Breast epithelium (tissue), 3 donors: ENCODE results near the gene SLC4A7.

Source experiments
- POLR2A ChIP-seq: fragments of 450-650 bp; IDR thresholded peaks from one replicate; pipeline ENCODE4 v1.6.1; 2016; ENCODE audit warnings: antibody characterized with exemption, mild to moderate bottlenecking, moderate library complexity
- POLR2AphosphoS5 ChIP-seq, 3 donors: sonication (generic); formaldehyde crosslinking; IDR thresholded peaks; one replicate each; pipeline ENCODE4 v1.6.1; 2017; ENCODE audit warnings: antibody characterized with exemption in 3 of 3
- TF ChIP-seq, protein P1 (sequence below), 3 donors: fragments of 450-650 bp; IDR thresholded peaks; one replicate each; pipeline ENCODE4 v1.5.1; 2016 to 2017; ENCODE audit warnings: antibody characterized with exemption in 3 of 3, mild to moderate bottlenecking in 3 of 3, moderate library complexity in 3 of 3

GRCh38 chr3:27344192-27344591, 140.0 kb downstream of the SLC4A7 start:
- TF ChIP-seq POLR2A (no peak), POLR2AphosphoS5 (IDR thresholded peaks at IDR 0.05) (no peak)
- TF ChIP-seq, protein P1, sequence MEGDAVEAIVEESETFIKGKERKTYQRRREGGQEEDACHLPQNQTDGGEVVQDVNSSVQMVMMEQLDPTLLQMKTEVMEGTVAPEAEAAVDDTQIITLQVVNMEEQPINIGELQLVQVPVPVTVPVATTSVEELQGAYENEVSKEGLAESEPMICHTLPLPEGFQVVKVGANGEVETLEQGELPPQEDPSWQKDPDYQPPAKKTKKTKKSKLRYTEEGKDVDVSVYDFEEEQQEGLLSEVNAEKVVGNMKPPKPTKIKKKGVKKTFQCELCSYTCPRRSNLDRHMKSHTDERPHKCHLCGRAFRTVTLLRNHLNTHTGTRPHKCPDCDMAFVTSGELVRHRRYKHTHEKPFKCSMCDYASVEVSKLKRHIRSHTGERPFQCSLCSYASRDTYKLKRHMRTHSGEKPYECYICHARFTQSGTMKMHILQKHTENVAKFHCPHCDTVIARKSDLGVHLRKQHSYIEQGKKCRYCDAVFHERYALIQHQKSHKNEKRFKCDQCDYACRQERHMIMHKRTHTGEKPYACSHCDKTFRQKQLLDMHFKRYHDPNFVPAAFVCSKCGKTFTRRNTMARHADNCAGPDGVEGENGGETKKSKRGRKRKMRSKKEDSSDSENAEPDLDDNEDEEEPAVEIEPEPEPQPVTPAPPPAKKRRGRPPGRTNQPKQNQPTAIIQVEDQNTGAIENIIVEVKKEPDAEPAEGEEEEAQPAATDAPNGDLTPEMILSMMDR (IDR thresholded peaks at IDR 0.05), result no peak
